Measurements from ENCODE around the gene BCL11B.

Gene BCL11B

DNA sequence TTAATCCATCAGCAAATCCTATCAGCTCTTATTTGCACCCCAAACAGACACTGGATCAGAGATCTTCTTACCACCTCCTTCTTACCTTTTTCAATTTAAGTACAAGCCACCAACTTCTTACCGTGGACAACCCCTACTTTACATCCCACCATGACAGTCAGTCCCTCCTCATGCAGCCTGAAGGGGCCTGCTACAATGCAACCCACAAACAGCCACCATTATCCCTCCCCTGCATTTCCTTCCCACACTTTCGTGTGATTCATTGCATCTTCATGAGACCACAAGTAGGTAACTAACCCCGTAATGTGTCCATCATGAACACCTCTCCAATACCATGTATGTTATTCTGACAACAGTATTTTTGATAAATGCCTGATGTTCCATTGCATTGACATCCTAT, 108.6 kb downstream of the BCL11B start:
- Histone ChIP-seq H3K4me3 (ENCODE audit: low read length) (no peak overlapping the region), H3K9me3 (ENCODE audit: control insufficient read depth, low read depth, low read length) (no peaks in the 10 kb centered on the region), H3K9ac (ENCODE audit: low read length) (no peak overlapping the region), H3K27ac (ENCODE audit: low read length) (no peak overlapping the region), H3K27me3 (ENCODE audit: control insufficient read depth, insufficient read depth, low read length) (no peaks in the 10 kb centered on the region), H3K36me3 (ENCODE audit: control insufficient read depth, low read depth, low read length) (no peaks in the 10 kb centered on the region), H3K4me1 (ENCODE audit: control insufficient read depth, low read depth, low read length) (no peaks in the 10 kb centered on the region)

DNA sequence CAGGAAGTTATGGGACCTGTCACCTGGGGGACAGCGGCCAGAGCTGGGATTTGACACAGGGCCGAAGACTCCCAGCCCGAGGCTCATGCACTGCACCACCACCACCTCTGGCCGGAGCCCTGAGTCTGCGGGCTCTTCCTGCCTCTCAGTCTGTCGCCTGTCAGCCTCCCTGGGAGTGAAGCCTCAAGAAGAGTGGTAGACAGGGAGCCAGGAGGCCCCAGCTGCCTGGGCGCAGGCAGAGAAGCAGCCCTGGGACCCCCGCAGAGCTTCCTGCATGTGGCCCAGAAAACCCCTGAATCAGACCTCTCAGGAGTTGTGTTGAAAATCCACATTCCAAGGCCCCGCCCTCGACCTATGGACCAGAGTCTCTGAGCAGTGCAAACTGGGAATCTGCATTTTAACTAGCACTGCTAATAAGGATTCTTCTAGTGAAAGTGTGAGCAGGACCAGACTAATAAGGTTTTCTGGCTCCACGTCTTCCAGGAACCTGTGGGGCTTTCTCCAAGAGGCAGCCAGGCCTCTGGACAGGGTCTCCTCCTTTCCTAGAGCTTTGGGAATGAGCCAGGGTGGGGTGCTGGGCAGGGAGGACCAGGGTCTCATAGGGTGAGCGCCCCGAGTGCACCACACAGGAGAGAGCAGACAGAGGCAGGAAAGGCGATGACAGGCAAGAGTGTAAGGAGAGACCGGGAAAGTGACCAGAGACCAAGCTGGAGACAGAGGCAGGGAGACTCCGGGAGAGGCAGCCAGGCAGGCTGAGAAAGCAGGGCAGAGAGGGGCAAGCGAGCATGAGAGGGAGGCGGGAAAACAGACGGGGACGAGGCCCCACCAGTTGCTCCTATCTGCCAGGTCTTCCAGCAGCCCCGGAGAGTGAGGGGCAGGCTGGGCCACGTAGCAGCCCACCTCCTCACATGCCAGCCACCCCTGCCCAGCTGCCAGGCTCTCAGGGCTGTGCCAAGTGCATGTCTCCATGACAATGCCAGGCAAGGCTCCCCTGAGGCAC, 112.4 kb downstream of the BCL11B start:
- H3K27ac ChIP-seq (ENCODE audit: low read length): no peak overlapping the region
- H3K4me1 ChIP-seq (ENCODE audit: control insufficient read depth, low read depth, low read length): no peaks in the 10 kb centered on the region
- H3K9ac ChIP-seq (ENCODE audit: low read length): no peak overlapping the region
- H3K36me3 ChIP-seq (ENCODE audit: control insufficient read depth, low read depth, low read length): no peaks in the 10 kb centered on the region
- no peaks in the 10 kb centered on the region for H3K27me3 ChIP-seq (ENCODE audit: control insufficient read depth, insufficient read depth, low read length)
- H3K4me3 ChIP-seq (ENCODE audit: low read length): no peak overlapping the region
- H3K9me3 ChIP-seq (ENCODE audit: control insufficient read depth, low read depth, low read length): no peaks in the 10 kb centered on the region

DNA sequence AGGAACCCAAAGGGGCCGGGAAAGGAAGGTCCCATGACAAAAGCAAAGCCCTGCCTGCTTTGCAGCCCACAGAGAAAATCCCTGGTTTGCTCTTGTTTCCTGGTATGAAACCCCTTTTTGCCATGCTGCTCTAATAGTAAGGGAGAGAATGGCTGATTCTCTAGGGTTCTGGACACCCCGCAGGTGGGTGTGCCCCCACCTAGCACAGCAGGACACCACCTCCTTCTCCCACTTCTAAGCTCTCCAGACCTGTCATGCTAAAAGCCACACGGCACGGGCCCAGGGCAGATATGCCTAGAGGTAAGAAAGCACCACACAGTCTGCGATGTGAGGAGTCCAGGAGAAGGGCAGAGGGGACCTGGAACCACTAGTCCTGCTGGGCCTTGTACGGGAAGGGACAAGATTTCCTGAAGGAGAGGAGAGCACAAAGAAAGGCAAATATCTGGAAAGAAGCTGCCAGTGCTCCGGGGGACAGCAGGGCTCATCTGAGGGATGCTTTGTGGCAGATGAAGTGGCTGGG, 113.3 kb downstream of the BCL11B start:
- no peak overlapping the region for H3K27ac ChIP-seq (ENCODE audit: low read length)
- H3K9ac ChIP-seq (ENCODE audit: low read length): no peak overlapping the region
- H3K9me3 ChIP-seq (ENCODE audit: control insufficient read depth, low read depth, low read length): no peaks in the 10 kb centered on the region
- no peaks in the 10 kb centered on the region for H3K27me3 ChIP-seq (ENCODE audit: control insufficient read depth, insufficient read depth, low read length)
- no peak overlapping the region for H3K4me3 ChIP-seq (ENCODE audit: low read length)
- no peaks in the 10 kb centered on the region for H3K36me3 ChIP-seq (ENCODE audit: control insufficient read depth, low read depth, low read length)
- no peaks in the 10 kb centered on the region for H3K4me1 ChIP-seq (ENCODE audit: control insufficient read depth, low read depth, low read length)

DNA sequence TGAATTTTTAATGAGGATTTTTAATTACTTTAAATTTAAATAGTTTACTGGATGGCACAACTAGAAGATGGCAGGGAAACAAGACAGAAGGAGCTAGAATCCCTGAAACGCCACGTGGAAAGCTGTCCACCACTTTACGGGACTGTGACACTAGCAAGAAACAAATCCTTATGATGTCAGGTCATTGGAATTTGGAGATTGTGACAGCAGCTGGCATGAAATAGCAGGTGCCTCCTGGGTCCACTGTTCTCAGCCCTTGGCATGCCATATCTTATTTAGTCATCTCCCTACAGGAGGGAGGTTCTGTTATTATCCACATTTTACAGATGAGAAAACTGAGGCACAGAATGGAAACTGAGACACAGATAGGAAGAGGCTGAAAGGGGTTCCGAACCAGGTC, 113.8 kb downstream of the BCL11B start:
- Histone ChIP-seq H3K4me3 (ENCODE audit: low read length) (no peak overlapping the region), H3K36me3 (ENCODE audit: control insufficient read depth, low read depth, low read length) (no peaks in the 10 kb centered on the region), H3K9me3 (ENCODE audit: control insufficient read depth, low read depth, low read length) (no peaks in the 10 kb centered on the region), H3K27me3 (ENCODE audit: control insufficient read depth, insufficient read depth, low read length) (no peaks in the 10 kb centered on the region), H3K4me1 (ENCODE audit: control insufficient read depth, low read depth, low read length) (no peaks in the 10 kb centered on the region), H3K27ac (ENCODE audit: low read length) (no peak overlapping the region), H3K9ac (ENCODE audit: low read length) (no peak overlapping the region)

DNA sequence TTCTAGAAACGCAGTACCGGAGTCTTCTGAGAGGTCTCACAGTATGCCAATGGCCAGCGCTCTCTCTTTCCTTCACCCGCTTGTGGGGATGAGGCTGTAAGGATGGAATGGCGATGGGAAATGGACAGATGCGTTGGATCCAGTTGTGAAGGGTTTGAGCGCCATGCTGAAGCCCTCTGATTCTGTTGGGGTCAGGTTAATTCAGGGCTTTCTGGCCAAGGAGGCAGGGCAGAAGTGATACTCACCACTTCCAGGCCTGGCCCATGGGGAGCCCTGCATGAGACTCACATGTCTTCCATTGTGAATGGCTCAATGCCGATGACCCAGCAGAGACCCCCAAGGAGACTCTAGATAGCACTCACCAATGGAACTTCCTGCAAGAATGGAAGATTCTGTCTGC, 114.3 kb downstream of the BCL11B start:
- Histone ChIP-seq H3K9ac (ENCODE audit: low read length) (no peak overlapping the region), H3K9me3 (ENCODE audit: control insufficient read depth, low read depth, low read length) (no peaks in the 10 kb centered on the region), H3K27ac (ENCODE audit: low read length) (no peak overlapping the region), H3K4me1 (ENCODE audit: control insufficient read depth, low read depth, low read length) (no peaks in the 10 kb centered on the region), H3K4me3 (ENCODE audit: low read length) (no peak overlapping the region), H3K36me3 (ENCODE audit: control insufficient read depth, low read depth, low read length) (no peaks in the 10 kb centered on the region), H3K27me3 (ENCODE audit: control insufficient read depth, insufficient read depth, low read length) (no peaks in the 10 kb centered on the region)

DNA sequence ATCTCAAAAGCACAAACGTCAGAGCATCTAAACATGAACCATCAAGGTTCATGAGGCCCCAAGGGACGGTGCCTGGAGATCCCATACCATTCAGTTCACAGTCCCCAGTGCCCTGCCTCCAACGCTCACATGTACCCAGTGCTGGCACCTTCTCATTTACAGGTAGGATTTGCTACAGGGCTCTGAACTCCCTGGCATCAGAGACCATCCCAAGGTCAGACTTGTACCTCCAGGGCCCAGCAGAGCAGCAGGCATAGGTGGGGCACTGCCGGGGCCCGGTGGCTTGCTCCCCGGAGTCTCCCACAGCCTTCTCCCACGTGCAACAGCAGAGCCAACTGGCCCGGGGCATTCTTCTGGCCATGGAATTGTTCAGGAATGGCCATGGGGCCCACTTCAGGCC, 114.8 kb downstream of the BCL11B start:
- Histone ChIP-seq H3K9me3 (ENCODE audit: control insufficient read depth, low read depth, low read length) (no peaks in the 10 kb centered on the region), H3K27me3 (ENCODE audit: control insufficient read depth, insufficient read depth, low read length) (no peaks in the 10 kb centered on the region), H3K4me3 (ENCODE audit: low read length) (no peak overlapping the region), H3K4me1 (ENCODE audit: control insufficient read depth, low read depth, low read length) (no peaks in the 10 kb centered on the region), H3K27ac (ENCODE audit: low read length) (no peak overlapping the region), H3K36me3 (ENCODE audit: control insufficient read depth, low read depth, low read length) (no peaks in the 10 kb centered on the region), H3K9ac (ENCODE audit: low read length) (no peak overlapping the region)

DNA sequence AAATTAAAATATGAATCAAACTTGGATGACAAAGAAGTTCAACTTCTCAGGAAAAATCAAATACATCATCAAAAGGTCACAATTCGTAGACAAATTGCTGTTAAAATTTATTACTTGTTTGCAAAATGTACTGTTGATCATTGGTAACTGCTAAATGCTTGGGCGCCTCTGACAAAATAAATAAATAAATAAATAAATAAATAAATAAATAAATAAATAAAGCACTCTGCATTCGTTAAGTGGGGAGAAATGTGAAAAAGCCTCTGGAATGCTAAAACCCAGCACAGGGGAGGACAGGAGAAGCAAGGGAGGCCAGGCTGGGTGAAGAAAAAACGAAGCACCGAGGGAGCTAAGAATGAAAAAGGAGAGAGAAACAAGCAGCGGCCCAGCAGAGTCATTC, 115.2 kb downstream of the BCL11B start:
- Histone ChIP-seq H3K4me1 (ENCODE audit: control insufficient read depth, low read depth, low read length) (no peaks in the 10 kb centered on the region), H3K36me3 (ENCODE audit: control insufficient read depth, low read depth, low read length) (no peaks in the 10 kb centered on the region), H3K9me3 (ENCODE audit: control insufficient read depth, low read depth, low read length) (no peaks in the 10 kb centered on the region), H3K27me3 (ENCODE audit: control insufficient read depth, insufficient read depth, low read length) (no peaks in the 10 kb centered on the region), H3K27ac (ENCODE audit: low read length) (no peak overlapping the region), H3K4me3 (ENCODE audit: low read length) (no peak overlapping the region), H3K9ac (ENCODE audit: low read length) (no peak overlapping the region)

DNA sequence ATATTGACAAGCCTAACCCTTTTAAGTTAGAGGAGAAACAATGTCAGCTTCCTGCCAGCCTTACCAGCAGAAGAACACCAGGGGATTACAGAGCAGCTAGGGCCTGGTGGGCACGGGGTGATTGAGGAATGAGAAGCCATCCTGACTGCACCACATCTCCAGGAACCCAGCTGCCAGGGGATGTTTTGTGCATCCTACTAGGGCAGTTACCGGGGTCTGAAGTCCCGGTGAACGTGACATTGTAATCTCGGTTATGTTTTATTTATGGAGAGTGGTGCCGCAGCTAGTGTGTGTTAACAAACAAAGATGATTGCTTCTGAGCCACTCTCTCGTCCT, 115.9 kb downstream of the BCL11B start:
- Histone ChIP-seq H3K27me3 (ENCODE audit: control insufficient read depth, insufficient read depth, low read length) (no peaks in the 10 kb centered on the region), H3K9me3 (ENCODE audit: control insufficient read depth, low read depth, low read length) (no peaks in the 10 kb centered on the region)

DNA sequence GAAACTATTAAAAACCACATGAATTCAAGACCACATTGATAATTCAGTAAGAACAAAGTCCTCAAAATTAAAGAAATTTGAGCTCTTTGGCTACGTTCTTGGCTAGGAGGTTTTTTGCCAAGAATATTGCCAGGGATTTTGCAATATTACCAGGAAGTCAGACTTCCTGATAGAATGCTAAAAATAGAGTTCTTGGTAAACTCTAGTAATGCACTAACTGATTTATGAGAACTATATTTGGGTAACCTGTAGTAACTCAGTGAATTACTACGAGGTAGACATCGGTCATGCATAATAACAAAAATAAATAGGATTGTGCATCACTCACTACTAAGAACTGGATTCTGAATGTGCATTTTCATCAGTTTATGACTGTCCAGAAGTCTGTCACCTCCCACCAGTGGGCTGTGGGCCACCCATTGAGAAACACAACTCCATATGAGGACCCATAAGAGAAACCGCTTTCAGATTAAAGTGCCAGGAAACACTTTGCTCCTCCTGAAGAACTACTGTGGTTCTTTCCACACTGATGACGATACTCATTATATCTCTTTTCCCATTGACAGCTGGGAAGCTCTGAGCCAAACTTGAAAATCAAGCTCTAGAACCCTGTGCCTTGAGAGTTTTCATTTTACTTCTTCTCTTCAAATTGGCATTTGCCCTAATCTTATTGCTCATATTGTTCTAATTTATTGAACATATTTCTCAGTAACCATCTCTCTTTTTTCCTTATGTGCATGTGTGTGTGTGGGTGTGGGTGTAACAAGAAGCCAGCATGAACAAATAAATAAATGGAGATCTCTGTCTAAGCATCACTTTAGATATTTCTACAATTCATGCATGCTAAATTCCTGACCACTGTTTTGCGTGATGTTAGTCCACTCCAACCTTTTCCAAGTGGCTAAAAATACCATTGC, 116.6 kb downstream of the BCL11B start:
- Histone ChIP-seq H3K9me3 (ENCODE audit: control insufficient read depth, low read depth, low read length) (no peaks in the 10 kb centered on the region), H3K36me3 (ENCODE audit: control insufficient read depth, low read depth, low read length) (no peaks in the 10 kb centered on the region), H3K27me3 (ENCODE audit: control insufficient read depth, insufficient read depth, low read length) (no peaks in the 10 kb centered on the region), H3K9ac (ENCODE audit: low read length) (no peak overlapping the region), H3K4me3 (ENCODE audit: low read length) (no peak overlapping the region), H3K27ac (ENCODE audit: low read length) (no peak overlapping the region), H3K4me1 (ENCODE audit: control insufficient read depth, low read depth, low read length) (no peaks in the 10 kb centered on the region)

More for the DNA sequence above, 115.9 kb downstream of the BCL11B start:
- Histone ChIP-seq H3K9ac (ENCODE audit: low read length) (no peak overlapping the region), H3K4me1 (ENCODE audit: control insufficient read depth, low read depth, low read length) (no peaks in the 10 kb centered on the region), H3K36me3 (ENCODE audit: control insufficient read depth, low read depth, low read length) (no peaks in the 10 kb centered on the region), H3K27ac (ENCODE audit: low read length) (no peak overlapping the region), H3K4me3 (ENCODE audit: low read length) (no peak overlapping the region)

DNA sequence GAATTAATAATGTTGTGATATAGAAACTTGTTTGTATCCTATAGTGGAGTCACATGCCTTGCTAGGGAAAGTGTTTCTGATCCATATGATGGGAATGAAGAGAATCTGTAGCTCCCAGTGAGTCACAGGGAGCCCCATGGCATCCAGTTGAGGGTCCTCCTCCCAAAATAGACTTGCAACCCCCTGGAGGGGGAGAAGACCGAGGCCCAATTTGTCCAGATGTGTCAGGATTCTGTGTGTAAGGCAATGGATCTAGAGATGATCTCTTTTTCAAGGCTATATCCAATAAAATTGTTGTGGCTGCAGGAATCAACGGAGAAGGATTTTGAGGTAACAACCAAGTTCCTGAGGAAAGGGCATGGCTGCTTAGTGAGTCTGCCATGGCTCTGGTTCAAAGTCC, 121.8 kb downstream of the BCL11B start:
- H3K27ac ChIP-seq (ENCODE audit: low read length): no peak overlapping the region
- no peaks in the 10 kb centered on the region for H3K9me3 ChIP-seq (ENCODE audit: control insufficient read depth, low read depth, low read length)
- no peak overlapping the region for H3K9ac ChIP-seq (ENCODE audit: low read length)

DNA sequence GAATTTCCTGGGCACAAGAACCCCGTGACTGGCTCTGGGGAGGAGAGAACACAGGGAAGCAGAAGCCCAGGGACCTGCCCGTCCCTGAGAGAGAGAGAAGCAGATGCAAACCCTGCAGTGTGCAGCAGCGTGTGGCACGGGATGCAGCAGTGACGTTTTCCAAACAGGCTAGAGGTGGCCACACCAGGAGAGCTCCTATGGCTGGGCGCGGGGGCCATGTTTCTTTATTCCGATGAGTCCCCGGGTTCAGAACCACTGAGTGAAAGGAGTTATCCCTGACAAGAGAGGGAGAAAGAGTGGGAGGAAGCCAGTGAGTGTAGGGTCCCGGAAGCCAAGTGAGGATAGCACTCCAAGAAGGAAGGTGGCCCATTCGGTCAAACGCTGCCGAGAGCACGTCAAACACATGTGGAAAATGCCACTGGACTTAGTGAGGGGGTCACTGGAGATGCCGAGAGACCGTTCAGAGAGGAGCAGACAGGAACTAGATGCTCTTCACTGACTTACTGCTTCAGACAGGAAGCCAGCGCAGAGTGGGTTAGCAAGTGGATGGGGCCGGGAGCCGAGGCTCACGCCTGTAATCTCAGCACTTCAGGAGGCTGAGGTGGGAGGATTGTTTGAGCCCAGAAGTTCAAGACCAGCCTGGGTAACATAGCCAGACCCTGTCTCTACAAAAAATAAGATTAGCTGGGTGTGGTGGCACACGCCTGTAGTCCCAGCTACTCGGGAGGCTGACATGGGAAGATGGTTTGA, 123.0 kb downstream of the BCL11B start:
- Histone ChIP-seq H3K9me3 (ENCODE audit: control insufficient read depth, low read depth, low read length) (no peaks in the 10 kb centered on the region), H3K27me3 (ENCODE audit: control insufficient read depth, insufficient read depth, low read length) (no peaks in the 10 kb centered on the region), H3K4me1 (ENCODE audit: control insufficient read depth, low read depth, low read length) (peaks cover 3% of the 10 kb centered on the region), H3K4me3 (ENCODE audit: low read length) (no peak overlapping the region), H3K9ac (ENCODE audit: low read length) (no peak overlapping the region), H3K36me3 (ENCODE audit: control insufficient read depth, low read depth, low read length) (no peaks in the 10 kb centered on the region), H3K27ac (ENCODE audit: low read length) (no peak overlapping the region)

More for the DNA sequence above, 121.8 kb downstream of the BCL11B start:
- no peak overlapping the region for H3K4me3 ChIP-seq (ENCODE audit: low read length)
- no peaks in the 10 kb centered on the region for H3K27me3 ChIP-seq (ENCODE audit: control insufficient read depth, insufficient read depth, low read length)
- no peaks in the 10 kb centered on the region for H3K36me3 ChIP-seq (ENCODE audit: control insufficient read depth, low read depth, low read length)
- H3K4me1 ChIP-seq (ENCODE audit: control insufficient read depth, low read depth, low read length): no peaks in the 10 kb centered on the region

Measured in iPS-18a (cell line).